Inferior parietal cortex (tissue), 1 donor: ENCODE measurements around the gene P4HA3.

Experiments
- DNase-seq: peaks from one replicate; pipeline ENCODE4 v3.0.0-alpha.2; 2016; ENCODE audit errors: extremely low spot score

Gene P4HA3

DNA sequence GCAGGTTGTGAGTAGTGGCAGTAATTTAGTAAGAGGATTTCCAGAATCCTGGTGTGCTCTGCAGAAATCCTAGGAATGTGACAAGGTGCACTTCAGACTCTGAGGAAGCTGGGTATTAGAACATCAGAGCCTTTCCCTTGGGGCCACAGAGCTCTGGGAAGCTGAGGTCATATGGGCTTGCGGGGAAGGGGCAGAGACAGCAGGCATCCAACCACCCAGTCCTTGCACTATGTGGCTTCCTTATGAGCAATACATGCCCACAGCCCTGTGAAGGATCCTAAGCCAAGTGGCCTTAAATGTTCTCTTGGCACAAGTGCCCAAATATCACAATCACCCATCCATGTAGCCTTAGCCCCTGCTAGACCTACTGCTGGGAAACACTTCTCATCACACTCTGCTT, 46.2 kb downstream of the P4HA3 start:
- no peak for DNase-seq

DNA sequence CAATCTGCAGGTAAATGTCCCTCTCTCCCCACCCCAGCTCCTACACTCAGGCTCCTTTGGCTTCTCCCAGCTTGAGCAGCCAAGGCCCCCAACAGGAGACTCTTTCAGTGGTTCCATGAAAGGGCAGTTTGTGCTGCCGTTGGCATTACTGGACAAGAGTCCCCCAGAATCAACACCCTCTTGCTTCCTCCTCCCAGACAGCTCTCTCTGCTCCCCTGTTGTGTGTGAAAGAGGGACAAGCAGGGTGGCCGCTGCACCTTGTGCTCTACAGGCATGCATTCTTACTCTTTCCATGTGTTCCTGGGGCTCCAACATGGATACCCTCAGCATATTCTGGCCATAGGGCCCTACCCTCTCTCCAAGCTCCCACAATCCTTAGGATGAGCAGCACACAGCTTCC, 48.7 kb downstream of the P4HA3 start:
- DNase-seq, result no peak

- DNase-seq, result no peak
These were observed 53.4 kb downstream of the P4HA3 start for GRCh38 chr11:74257959-74258553.

DNA sequence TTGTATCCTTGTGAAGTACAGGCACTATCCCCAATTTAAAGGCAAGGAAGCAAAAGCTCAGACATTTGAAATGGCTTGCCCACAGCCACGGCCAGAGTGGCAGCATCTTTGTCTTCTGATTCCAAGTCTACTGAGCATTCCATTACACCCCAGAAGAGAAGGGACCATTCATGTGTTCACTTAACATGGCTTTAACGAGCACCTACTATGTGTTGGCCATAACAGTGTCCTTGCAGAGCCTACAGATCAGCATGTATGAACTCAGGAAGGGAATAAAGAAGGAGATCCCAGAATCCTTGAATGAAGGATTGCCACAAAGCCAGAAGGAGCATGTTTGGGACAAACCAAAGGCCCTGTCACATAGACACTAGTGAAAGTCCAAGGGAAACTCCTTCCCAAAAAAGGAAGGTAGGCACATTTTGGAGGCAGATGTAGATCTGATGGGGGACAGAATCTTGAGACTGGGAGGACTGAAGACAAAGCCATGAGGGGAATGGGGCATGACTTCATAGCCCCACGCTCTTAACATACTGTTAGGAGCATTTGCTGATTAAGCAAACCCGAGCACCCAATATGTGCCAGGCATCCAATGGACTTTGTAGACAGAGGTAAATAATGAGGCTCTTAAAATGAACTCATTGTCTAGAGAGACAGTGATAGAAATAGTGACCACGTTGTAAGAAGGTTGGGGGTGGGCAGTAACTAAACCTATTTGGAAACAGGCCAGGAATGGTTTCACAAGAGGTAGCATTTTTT, 54.9 kb downstream of the P4HA3 start:
- no peak for DNase-seq

- peak; percentile 88 for DNase-seq
These were observed 55.6 kb downstream of the P4HA3 start for GRCh38 chr11:74255741-74256375.

DNA sequence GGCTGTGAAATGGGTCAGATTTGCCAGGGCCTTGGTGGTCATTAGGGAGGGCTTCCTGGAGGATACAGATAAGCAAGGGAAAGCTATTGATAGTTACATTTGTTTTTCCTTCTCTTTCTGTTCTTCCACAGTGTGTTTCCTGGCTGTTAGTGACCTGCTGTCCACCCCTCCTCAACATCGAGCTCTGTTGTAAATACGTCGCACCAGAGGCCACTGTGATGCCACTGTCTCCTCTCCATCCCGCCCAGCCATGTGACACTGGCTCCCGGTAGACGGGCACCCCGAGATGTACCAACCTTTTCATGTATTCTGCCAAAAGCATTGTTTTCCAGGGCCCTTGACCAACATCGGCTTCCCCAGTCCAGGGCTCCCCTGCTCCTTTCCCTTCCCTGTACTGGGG, 58.1 kb downstream of the P4HA3 start:
- DNase-seq, result no peak

- no peak for DNase-seq
These were observed 61.9 kb downstream of the P4HA3 start for GRCh38 chr11:74249496-74249895.

DNA sequence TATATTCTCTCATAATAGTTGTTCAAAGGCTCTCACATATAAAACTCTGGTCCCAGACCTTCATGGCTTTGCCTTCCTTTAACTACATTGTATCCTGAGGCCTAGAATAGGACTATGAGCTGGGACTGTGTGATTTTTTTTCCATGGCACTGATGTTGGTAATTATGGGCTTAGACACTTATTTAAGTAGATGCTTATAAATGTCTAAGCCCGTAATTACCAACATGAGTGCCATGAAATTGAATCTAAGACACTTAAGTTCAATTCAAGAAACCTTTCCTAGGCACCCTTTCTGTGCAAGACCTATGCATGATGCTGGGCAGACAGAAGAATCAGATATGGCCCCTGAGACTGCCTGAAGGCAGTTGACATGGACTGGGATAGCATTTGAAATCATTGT, 63.0 kb downstream of the P4HA3 start:
- no peak for DNase-seq

GRCh38 chr11:74238243-74238642, 73.2 kb downstream of the P4HA3 start:
- DNase-seq, result no peak

DNA sequence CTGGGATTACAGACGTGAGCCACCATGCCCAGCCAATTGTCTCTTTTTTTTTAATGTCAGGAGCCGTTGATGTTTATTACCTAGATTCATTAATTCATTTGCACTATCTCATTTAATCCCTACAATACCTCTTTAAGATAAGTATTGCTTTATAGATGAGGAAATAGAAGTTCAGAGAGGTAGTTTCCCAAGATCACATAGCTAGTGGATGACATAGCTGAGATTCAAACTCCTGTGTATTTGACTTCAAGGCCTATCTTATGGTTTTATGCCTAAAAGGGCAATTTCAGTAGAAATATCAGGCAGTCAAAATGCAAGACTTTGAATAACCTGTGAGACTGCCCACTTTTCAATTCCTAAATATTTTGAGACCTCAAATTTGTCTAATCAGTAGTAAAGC, 73.9 kb downstream of the P4HA3 start:
- no peak for DNase-seq

- DNase-seq, result no peak
These were observed 76.3 kb downstream of the P4HA3 start for GRCh38 chr11:74235121-74235520.

- no peak for DNase-seq
These were observed 77.8 kb downstream of the P4HA3 start for GRCh38 chr11:74233683-74234082.

DNA sequence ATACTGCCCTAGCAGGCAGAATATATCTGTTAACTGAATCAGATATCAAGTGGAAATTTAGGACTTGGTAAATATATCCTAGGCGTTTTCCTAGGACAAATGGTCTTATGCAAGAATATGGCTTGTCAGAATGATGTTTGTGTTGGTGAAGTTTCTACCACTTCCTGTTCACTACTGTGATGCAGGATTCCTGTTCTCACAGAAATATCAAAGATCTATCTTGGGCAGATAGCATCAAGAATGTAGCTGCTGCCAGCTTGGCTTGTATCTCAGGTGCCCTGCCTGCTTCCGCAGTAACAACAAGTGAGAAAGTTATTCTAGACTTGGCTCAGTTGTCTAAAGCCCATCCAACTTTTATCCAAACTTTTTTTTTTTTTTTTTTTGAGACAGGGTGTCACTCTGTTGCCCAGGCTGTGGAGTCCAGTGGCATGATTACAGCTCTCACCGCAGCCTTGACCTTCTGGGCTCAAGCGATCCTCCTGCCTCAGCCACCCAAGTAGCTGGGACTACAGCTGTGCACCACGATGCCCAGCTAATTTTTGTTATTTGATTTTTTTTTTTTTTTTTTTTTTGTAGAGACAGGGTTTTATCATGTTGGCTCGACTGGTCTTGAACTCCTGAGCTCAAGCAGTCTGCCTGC, 79.0 kb downstream of the P4HA3 start:
- DNase-seq, result no peak

- no peak for DNase-seq
These were observed 84.5 kb downstream of the P4HA3 start for GRCh38 chr11:74226907-74227306.

DNA sequence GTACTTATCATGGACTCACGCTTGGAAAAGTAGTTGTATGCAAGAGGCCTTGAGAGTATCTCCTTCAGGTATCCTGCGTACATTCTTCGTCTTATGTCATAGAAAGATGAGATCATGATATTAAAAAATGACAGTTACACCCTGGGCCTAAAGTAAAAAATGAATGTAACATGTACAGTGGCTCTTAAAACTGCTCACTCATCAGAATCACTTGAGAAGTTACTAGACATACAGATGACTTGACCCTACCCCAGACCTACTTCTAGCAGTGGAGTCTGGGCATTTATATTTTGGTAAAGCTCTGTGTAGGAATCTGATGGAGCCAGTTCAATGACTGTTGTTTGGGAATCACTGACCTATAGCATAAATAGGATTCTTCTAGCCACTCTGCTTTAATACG, 85.9 kb downstream of the P4HA3 start:
- no peak for DNase-seq

GRCh38 chr11:74221816-74222215, 89.6 kb downstream of the P4HA3 start:
- no peak for DNase-seq

DNA sequence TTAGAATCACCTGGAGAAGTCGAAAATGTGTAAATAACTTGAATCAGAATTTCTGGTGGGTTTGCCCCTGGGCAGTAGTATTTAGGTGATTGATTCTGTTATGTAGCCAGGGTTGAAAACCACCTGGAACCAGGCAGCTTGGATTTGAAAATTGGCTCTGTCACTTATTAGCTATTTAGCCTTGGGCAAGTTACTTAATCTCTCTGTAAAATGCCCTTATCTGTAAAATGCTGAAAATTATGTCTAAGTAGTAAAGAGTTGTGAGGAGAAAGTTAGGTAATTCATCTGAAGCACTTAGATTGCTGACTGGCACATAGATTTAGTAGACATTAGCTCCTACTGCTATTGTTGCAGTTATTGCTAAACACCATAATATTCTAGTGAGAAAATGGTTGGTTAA, 91.1 kb downstream of the P4HA3 start:
- no peak for DNase-seq
